ENCODE results near the gene PCDHA6. TPM values are rescaled to one million over a fixed set of nuclear protein-coding genes. Genes with fewer than 3 reads are reported as not detected.
A peak's percentile ranks its signal among the peaks of the same experiment; 100 is the strongest.

PCDHA6 gene
- total and polyA plus RNA-seq, 2 of the 8 experiments (the other 6 are each of a cell fraction or from before 2014, with no cell fraction given) = 0.71 to 7.1 TPM

- TF ChIP-seq ATF2 (IDR thresholded peaks at IDR 0.05; ENCODE audit: low read length) = no peak
- TF ChIP-seq HDAC2 (IDR thresholded peaks at IDR 0.05; ENCODE audit: borderline replicate concordance in 1 of 2, low read depth in 2 of 2, low read length in 2 of 2) = no peak
- TF ChIP-seq, protein P1, sequence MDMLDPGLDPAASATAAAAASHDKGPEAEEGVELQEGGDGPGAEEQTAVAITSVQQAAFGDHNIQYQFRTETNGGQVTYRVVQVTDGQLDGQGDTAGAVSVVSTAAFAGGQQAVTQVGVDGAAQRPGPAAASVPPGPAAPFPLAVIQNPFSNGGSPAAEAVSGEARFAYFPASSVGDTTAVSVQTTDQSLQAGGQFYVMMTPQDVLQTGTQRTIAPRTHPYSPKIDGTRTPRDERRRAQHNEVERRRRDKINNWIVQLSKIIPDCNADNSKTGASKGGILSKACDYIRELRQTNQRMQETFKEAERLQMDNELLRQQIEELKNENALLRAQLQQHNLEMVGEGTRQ (IDR thresholded peaks at IDR 0.05; ENCODE audit: low read length) = no peak
- no peak for TF ChIP-seq SP1 (IDR thresholded peaks at IDR 0.05; ENCODE audit: low read depth, low read length)
- no peak for TF ChIP-seq EP300 (IDR thresholded peaks at IDR 0.05; ENCODE audit: borderline replicate concordance in 1 of 2, low read depth in 2 of 2, low read length in 2 of 2)
- no peak for TF ChIP-seq HDAC6 (IDR thresholded peaks at IDR 0.05; ENCODE audit: low read depth, low read length)
- no peak for TF ChIP-seq SAP30 (IDR thresholded peaks at IDR 0.05; ENCODE audit: insufficient read depth, insufficient replicate concordance, low read length)
- peak in 1 of 2 experiments; percentile 40; a peak in 1 of 4 replicates for TF ChIP-seq SIN3A (conservative IDR thresholded peaks at IDR 0.05 in 1 of 2, IDR thresholded peaks at IDR 0.05 in 1 of 2; ENCODE audit: low read depth in 1 of 2, low read length in 2 of 2)
- 0 out of 2 replicates have a peak, but pooled peaks have one; percentile 31 for TF ChIP-seq TBP (IDR thresholded peaks at IDR 0.05; ENCODE audit: low read depth, low read length)
Observed at GRCh38 chr5:140875085-140876065, 47.6 kb downstream of the PCDHA6 start, which contains the start of gene PCDHA12 (continued).
